ENCODE results near the gene ACP5.
"Not testable (repeated sequence)": the region's sequence is repeated elsewhere in the genome, so short reads cannot be mapped to it uniquely, and the experiment has no call there.

ACP5 gene

DNA sequence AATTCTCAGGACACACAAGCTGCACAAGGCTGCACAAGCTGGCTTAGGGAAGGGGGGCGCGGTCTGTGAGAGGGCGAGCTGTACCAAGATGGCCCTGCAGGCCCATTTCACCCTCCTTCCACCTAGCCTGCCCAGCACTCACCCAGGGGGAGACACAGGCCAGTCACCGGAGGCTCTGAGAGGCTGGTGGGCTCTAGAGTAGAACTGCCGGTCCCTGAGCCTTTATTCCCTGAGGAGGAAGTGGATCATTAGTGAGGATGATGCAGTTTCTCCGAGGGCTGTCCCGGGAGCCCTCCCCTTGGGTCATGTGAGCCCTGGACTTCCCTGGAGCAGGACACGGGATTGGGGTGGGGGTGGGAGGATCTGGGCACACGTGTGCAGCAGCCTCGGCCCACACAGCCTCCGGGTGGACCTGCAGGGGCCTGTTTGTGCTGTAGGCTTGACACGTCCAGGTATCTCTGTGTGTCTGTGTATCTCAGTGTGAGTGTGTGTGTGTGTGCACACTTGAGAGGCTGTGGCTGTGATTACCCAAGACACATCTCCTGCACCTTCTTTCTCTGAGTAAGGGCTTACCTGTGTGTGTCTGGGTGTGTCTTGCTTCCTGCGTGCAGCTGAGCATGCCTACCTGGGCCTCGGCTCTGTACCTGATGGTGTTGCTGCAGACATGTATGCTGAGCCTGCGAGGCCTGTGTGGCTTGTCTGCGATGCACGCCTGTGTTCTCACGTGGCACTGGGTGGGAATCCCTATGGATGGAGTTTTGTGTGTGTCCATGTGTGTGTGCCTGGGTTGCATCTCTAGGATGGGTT, at the start of gene ACP5:
TSS of gene ACP5 (minus strand) at position 195 of the 807 bp plus-strand sequence. CDS start 328 bp downstream, outside the sequence.
- peak; percentile 75 for DNase-seq

- peak; percentile 76 for DNase-seq
Measured at GRCh38 chr19:11626252-11626651, 48.8 kb upstream of the ACP5 start.

DNA sequence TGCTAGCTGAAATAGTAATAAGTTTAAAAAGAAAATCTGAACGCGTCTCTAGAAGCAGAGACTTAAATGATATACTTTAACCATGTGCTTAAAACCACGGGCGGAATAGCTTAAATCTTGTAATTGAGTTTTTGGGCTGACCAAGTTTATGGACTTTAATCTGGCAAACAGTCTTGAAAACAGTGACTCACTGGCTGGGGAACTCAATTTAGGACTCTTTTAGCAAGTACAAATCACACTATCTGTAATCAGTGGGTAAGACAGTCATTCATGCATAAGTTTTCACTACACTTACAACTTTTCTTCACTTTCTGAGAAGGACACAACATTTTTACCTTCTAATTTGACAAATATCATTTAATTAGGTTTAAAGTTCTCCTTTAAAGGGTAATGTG, 46.6 kb upstream of the ACP5 start:
- DNase-seq = no peak

DNA sequence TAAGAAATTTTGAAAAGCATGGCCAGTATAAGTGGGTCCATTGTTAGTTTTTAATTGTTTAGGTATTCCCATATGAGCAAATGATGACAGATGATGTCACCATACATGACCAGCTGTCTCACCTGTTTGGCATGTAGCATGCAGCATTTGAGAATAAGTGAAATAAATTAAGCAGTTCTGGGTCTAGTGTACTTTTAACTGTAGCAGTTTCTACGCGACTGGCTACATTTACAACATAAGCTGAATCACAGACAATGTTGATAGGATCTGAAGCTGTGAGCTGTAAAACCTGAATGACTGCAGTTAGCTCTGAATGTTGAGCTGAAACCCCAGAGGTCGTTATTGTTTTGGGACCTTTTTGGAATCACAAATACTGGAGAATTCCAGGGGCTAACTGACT, 45.0 kb upstream of the ACP5 start:
- DNase-seq = not testable (repeated sequence)

GRCh38 chr19:11620553-11620952, 43.1 kb upstream of the ACP5 start:
- DNase-seq = no peak

GRCh38 chr19:11617180-11618062, 40.0 kb upstream of the ACP5 start:
- DNase-seq = no peak

GRCh38 chr19:11612816-11613511, 35.5 kb upstream of the ACP5 start:
- no peak for DNase-seq

GRCh38 chr19:11611730-11612129, 34.3 kb upstream of the ACP5 start:
- no peak for DNase-seq

GRCh38 chr19:11606484-11606883, 29.0 kb upstream of the ACP5 start:
- DNase-seq = no peak

GRCh38 chr19:11599704-11600103, 22.3 kb upstream of the ACP5 start:
- not testable (repeated sequence) for DNase-seq

GRCh38 chr19:11598746-11599145, 21.3 kb upstream of the ACP5 start:
- no peak for DNase-seq

DNA sequence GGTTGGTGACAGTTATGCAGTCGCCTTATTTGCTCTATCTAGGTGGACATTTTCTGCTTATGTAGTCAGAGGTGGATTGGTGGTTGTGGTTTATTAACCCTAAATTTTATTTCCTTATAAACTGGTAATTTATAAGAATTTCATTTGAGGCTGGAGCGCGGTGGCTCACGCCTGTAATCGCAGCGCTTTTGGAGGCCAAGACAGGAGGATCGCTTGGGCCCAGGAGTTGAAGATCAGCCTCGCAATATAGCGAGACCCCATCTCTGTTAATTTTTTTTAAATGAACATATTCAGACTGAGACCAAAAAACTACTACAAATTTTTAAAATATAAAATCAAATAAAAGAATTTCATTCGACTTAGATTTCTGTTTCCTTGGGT, 20.6 kb upstream of the ACP5 start:
- no peak for DNase-seq

GRCh38 chr19:11597202-11598102, 20.0 kb upstream of the ACP5 start, which contains the start of gene ZNF627:
ZNF627 (plus strand) TSS chr19:11597483; CDS start chr19:11597628, 145 bp downstream.
- peak; percentile 99 for DNase-seq

- DNase-seq = no peak
Measured at GRCh38 chr19:11596156-11596555, 18.7 kb upstream of the ACP5 start.

- DNase-seq = no peak
Measured at GRCh38 chr19:11594084-11594483, 16.6 kb upstream of the ACP5 start.

DNA sequence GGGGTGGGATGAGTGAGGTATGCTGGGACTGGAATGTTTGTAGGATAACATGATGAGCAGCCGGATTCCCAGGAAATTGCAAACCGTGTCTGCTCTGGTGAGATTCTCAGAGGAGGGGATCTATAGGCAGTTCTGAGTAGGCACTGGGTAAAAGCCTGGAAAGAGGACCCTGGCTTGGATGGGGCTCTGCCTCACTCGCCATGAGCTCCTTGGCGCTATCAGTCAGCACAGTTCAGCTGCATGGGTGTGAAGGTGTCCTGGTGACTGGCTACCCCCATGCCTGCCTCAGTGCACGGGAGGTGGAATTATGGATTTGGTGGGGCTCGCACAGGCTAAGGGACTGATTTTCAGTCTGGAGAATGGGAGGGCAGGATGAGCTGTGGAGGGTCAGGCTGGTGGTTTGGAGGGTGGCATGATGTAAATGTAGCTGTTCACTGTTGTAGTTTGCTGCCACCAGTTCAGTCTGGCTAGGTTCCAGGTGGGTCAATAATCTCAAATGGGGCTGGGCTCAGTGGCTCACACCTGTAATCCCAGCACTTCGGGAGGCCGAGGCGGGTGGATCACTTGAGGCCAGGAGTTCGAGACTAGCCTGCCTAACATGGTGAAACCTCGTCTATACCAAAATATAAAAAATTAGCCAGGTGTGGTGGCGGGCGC, 10.7 kb upstream of the ACP5 start:
- DNase-seq = no peak

- DNase-seq = peak; percentile 80
Measured at GRCh38 chr19:11587302-11587974, 10.0 kb upstream of the ACP5 start.

DNA sequence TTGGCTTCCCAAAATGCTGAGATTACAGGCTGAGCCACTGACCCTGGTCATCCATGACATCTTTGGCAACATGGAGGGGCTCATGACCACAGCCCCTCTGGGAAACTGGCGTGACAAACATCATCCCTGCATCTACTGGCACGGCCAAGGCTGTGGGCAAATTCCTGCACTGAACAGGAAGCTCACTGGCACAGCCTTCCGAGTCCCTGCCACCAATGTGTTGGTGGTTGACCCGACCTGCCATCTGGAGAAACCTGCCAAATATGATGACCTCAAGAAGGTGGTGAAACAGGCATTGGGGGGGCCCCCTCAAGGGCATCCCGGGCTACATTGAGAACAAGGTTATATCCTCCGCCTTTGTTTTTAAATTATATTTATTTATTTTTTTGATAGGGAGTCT, 8.9 kb upstream of the ACP5 start:
- DNase-seq = no peak

DNA sequence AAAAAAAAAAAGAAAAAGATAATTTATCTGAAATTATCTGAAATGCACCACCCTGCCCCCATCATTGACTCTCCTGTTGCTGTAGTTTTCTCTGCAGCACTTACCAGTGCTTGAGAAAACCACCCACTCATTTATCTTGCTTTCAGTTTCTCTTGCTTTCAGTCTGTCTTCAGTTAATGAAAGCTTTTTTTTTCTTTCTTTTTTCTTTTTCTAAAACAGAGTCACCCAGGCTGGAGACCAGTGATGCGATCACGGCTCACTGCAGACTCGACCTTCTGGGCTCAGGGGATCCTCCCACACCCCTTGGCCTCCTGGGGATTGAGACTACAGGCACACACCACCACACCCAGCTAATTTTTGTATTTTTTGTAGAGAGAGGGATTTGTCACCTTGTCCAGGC, 4.3 kb upstream of the ACP5 start:
- peak; percentile 91 for DNase-seq

- peak; percentile 62 for DNase-seq
Measured at GRCh38 chr19:11580116-11580515, 2.7 kb upstream of the ACP5 start.

Data from suppressor macrophage treated with lipopolysaccharide for 4 hours (primary cell).